Keratinocyte (primary cell): ENCODE measurements around the gene ATP6V0E2. TPM values are rescaled to one million over a fixed set of nuclear protein-coding genes. Genes with fewer than 3 reads are reported as not detected.
A peak's percentile ranks its signal among the peaks of the same experiment; 100 is the strongest.

Source experiments
- DNase-seq: peaks from one replicate; pipeline ENCODE4 v3.0.0-alpha.2; 2011; ENCODE audit warnings: low read depth, missing footprints, low spot score
- FAIRE-seq: peaks from 2 replicates; lab custom pipeline; 2011; peaks lifted over from hg19 to GRCh38; lab: Jason Lieb, UNC
- H2AFZ ChIP-seq: 2 replicates; pipeline ENCODE4 v1.6.0; 2012; ENCODE audit warnings: low read length, control low read depth, inconsistent platforms; ENCODE audit not compliant: control insufficient read depth
- H3K27ac ChIP-seq: 2 replicates; pipeline ENCODE4 v1.5.1; 2011; ENCODE audit warnings: low read length; ENCODE audit not compliant: control insufficient read depth, insufficient read depth
- H3K27me3 ChIP-seq: 3 replicates; pipeline ENCODE4 v1.6.0; 2011; ENCODE audit warnings: low read length; ENCODE audit not compliant: control insufficient read depth, insufficient read depth; ENCODE audit errors: extremely low read depth
- H3K36me3 ChIP-seq, 2 experiments: 2 replicates in 1 of 2; 3 replicates in 1 of 2; pipeline ENCODE4 v1.5.1; 2011; ENCODE audit warnings: low read length in 2 of 2, mild to moderate bottlenecking in 1 of 2; ENCODE audit not compliant: control insufficient read depth in 2 of 2, insufficient read depth in 2 of 2; ENCODE audit errors: extremely low read depth in 1 of 2
- H3K4me1 ChIP-seq: 3 replicates; pipeline ENCODE4 v1.5.1; 2011; ENCODE audit warnings: low read length; ENCODE audit not compliant: control insufficient read depth, insufficient read depth; ENCODE audit errors: extremely low read depth
- H3K4me2 ChIP-seq: 3 replicates; pipeline ENCODE4 v1.6.0; 2011; ENCODE audit warnings: low read depth, low read length; ENCODE audit not compliant: control insufficient read depth, insufficient read depth; ENCODE audit errors: extremely low read depth
- H3K4me3 ChIP-seq, 3 experiments: fragments of 200-600 bp in 1 of 3; sonication (generic) in 1 of 3; 2 replicates in 2 of 3; 3 replicates in 1 of 3; pipeline ENCODE4 v1.5.1; 2011 to 2016; ENCODE audit warnings: low read length in 3 of 3, mild to moderate bottlenecking in 3 of 3, control low read depth in 2 of 3, inconsistent platforms in 1 of 3, low read depth in 1 of 3, mixed read lengths in 1 of 3, mixed run types in 1 of 3, moderate library complexity in 1 of 3; ENCODE audit not compliant: control insufficient read depth in 2 of 3, insufficient read depth in 2 of 3; ENCODE audit errors: extremely low read depth in 1 of 3
- H3K79me2 ChIP-seq: 2 replicates; pipeline ENCODE4 v1.6.0; 2012; ENCODE audit warnings: low read length; ENCODE audit not compliant: control insufficient read depth, insufficient read depth
- H3K9ac ChIP-seq: 3 replicates; pipeline ENCODE4 v1.6.0; 2011; ENCODE audit warnings: low read length; ENCODE audit not compliant: control insufficient read depth, insufficient read depth; ENCODE audit errors: extremely low read depth
- H3K9me1 ChIP-seq: 3 replicates; pipeline ENCODE4 v1.6.0; 2011; ENCODE audit warnings: low read length; ENCODE audit not compliant: control insufficient read depth, insufficient read depth; ENCODE audit errors: extremely low read depth
- H3K9me3 ChIP-seq: 2 replicates; pipeline ENCODE4 v1.5.1; 2012; ENCODE audit warnings: low read depth, low read length; ENCODE audit not compliant: control insufficient read depth
- H4K20me1 ChIP-seq: 3 replicates; pipeline ENCODE4 v1.6.0; 2011; ENCODE audit warnings: low read length; ENCODE audit not compliant: control insufficient read depth, insufficient read depth; ENCODE audit errors: extremely low read depth
- EZH2 ChIP-seq: IDR thresholded peaks from one replicate; pipeline ENCODE4 v1.6.1; 2012; ENCODE audit warnings: inconsistent platforms, mild to moderate bottlenecking, low read length, moderate library complexity
- dilution Hi-C: fragments of 300-500 bp; cut with MboI; formaldehyde crosslinking; loops from one replicate; pipeline ENCODE4 v1.7.0; 2020; ENCODE audit warnings: low sequenced_read_pairs; ENCODE audit not compliant: extremely low pct_ligation_motif_present
- polyA plus RNA-seq, 5 experiments: library from polyadenylated mRNA; depleted of rRNA in 3 of 5; stranded (reverse) in 3 of 5; stranded (forward) in 1 of 5; unstranded in 1 of 5; fragments of >200 nt; gene quantifications; 1 replicate in 1 of 5; 2 replicates in 3 of 5; 3 replicates in 1 of 5; pipeline versions ENCODE4 v1.2.1 to v1.2.3, GENCODE V29; 2011 to 2012; ENCODE audit warnings: missing spikeins in 2 of 5, low read depth in 1 of 5, low replicate concordance in 1 of 5
- TF ChIP-seq, protein P1 (sequence below), 3 experiments: IDR thresholded peaks in 1 of 3; conservative IDR thresholded peaks in 1 of 3; optimal IDR thresholded peaks in 1 of 3; 2 replicates in 2 of 3; 3 replicates in 1 of 3; pipeline versions ENCODE3 to v1.5.1; 2011; ENCODE audit warnings: low read length in 3 of 3, mild to moderate bottlenecking in 3 of 3, moderate library complexity in 2 of 3, control low read depth in 1 of 3, inconsistent platforms in 1 of 3; ENCODE audit not compliant: insufficient read depth in 2 of 3; ENCODE audit errors: extremely low read depth in 1 of 3

The ATP6V0E2 gene
- polyA plus RNA-seq, 1 donor (not counting 4 experiments of a cell fraction or from before 2014, with no cell fraction given), result 5.0 TPM

DNA sequence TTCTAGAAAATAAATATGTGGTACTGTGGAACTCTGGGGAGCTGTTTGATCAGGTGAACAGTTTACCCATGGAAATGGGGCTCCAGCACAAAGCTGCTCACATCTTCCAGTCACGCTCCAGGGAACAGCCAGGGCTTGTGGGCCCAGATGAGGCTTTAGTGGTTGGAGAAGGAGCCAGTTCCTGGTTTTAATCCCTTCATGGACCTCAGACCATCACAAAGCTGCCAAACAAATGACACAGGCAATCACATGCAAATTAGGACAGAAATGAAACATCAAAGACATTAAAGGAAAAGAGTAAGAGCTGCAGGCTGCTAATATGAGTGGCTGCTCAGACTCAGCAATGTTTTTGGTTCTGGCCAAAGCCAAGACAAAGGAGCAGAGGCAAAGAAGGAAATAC, 2.2 kb upstream of the ATP6V0E2 start:
- dilution Hi-C loops, result no loop called here
- Histone ChIP-seq H3K27me3 (no peaks in the 10 kb centered on the region), H3K36me3 (no peaks in the 10 kb centered on the region), H3K4me2 (no peak overlapping the region), H3K79me2 (no peaks in the 10 kb centered on the region), H4K20me1 (no peaks in the 10 kb centered on the region), H3K9ac (no peak overlapping the region), H3K4me1 (peaks cover 18% of the 10 kb centered on the region), H3K27ac (no peak overlapping the region), H2AFZ (no peak overlapping the region), H3K9me3 (no peaks in the 10 kb centered on the region), H3K9me1 (no peaks in the 10 kb centered on the region), H3K4me3 (no peak overlapping the region)
- DNase-seq (no peak), FAIRE-seq (no peak)
- TF ChIP-seq EZH2, result no peak
- TF ChIP-seq, protein P1, sequence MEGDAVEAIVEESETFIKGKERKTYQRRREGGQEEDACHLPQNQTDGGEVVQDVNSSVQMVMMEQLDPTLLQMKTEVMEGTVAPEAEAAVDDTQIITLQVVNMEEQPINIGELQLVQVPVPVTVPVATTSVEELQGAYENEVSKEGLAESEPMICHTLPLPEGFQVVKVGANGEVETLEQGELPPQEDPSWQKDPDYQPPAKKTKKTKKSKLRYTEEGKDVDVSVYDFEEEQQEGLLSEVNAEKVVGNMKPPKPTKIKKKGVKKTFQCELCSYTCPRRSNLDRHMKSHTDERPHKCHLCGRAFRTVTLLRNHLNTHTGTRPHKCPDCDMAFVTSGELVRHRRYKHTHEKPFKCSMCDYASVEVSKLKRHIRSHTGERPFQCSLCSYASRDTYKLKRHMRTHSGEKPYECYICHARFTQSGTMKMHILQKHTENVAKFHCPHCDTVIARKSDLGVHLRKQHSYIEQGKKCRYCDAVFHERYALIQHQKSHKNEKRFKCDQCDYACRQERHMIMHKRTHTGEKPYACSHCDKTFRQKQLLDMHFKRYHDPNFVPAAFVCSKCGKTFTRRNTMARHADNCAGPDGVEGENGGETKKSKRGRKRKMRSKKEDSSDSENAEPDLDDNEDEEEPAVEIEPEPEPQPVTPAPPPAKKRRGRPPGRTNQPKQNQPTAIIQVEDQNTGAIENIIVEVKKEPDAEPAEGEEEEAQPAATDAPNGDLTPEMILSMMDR (optimal IDR thresholded peaks at IDR 0.05 in 1 of 3, IDR thresholded peaks at IDR 0.05 in 1 of 3, conservative IDR thresholded peaks at IDR 0.05 in 1 of 3; ENCODE audit: extremely low read depth in 1 of 3, insufficient read depth in 2 of 3, low read length in 3 of 3), result no peak

DNA sequence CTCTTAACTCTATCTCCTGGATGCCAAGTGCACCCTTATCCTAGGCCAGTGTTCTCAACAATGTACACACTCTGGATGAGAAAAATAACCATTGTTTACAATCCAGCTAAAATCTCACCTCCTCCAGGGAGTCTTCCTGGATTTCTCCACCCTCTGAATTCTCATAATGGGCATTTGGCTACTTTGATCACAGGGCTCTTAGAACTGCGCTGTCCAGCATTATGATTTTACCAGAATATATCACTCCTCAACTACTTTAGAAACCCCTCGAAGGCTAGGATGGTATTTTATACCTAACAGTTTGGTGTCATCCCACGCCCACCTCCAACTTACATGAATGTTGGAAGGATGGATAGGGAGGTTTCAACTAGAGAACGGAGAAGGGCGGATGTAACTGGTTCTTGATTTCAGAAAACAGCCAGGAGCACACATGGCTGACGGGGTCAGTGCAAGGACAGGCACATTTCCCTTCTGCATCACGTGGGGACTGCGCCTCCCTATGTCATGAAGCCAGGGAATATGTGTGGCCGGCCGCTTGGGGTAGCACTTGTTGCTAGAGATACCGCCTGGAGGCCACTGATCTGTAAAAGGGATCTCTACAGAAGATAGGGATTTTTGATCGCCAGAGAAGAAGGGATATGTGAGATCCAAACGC, 1.2 kb upstream of the ATP6V0E2 start:
- H2AFZ ChIP-seq, result peak overlapping the region; percentile 82
- no peaks in the 10 kb centered on the region for H3K9me3 ChIP-seq
- no peaks in the 10 kb centered on the region for H3K27me3 ChIP-seq
- TF ChIP-seq EZH2, result no peak
- TF ChIP-seq, protein P1 (optimal IDR thresholded peaks at IDR 0.05 in 1 of 3, IDR thresholded peaks at IDR 0.05 in 1 of 3, conservative IDR thresholded peaks at IDR 0.05 in 1 of 3; ENCODE audit: extremely low read depth in 1 of 3, insufficient read depth in 2 of 3, low read length in 3 of 3), result peak in 1 of 3 experiments; percentile 37
- peak overlapping the region; percentile 72 for H3K9ac ChIP-seq
- peak overlapping the region; percentile 53 for H3K27ac ChIP-seq
- peak; percentile 13 for FAIRE-seq
- no peaks in the 10 kb centered on the region for H3K79me2 ChIP-seq
- H3K4me1 ChIP-seq, result peaks cover 13% of the 10 kb centered on the region
- H3K36me3 ChIP-seq, result no peaks in the 10 kb centered on the region
- H3K4me3 ChIP-seq, result peak overlapping the region; percentile 61 to 80 (median 71)
- peak; percentile 23 for DNase-seq
- H4K20me1 ChIP-seq, result no peaks in the 10 kb centered on the region
- H3K4me2 ChIP-seq, result peak overlapping the region; percentile 91
- H3K9me1 ChIP-seq, result no peaks in the 10 kb centered on the region
- dilution Hi-C loops, result no loop called here
